GM15510 (cell line): ENCODE data around the gene DNAH9.

Experiments
- POLR2A ChIP-seq: IDR thresholded peaks from 3 replicates; pipeline ENCODE4 v1.6.1; 2011; ENCODE audit warnings: borderline replicate concordance; ENCODE audit not compliant: insufficient read length; ENCODE audit errors: extremely low read depth

Gene DNAH9

DNA sequence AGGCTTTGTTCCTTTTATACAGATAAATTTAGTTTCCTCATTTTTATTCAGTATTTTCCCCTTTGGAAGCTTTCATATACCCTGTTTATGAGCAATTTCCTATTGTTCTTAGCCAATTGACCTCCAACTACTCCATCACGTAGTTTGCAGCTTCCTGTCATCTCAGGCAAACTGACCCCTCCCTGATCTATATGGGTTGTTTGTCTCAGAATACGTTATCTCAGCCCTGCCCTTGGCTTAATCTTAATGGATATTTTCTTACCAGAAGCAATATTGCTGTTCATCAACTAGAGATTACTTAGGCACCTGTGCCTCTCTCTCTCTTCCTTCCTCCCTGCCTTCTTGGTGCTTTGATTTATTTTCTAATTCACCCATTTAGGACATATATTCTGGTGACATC lies 317.8 kb downstream of the DNAH9 start:
- TF ChIP-seq POLR2A, result no peak

DNA sequence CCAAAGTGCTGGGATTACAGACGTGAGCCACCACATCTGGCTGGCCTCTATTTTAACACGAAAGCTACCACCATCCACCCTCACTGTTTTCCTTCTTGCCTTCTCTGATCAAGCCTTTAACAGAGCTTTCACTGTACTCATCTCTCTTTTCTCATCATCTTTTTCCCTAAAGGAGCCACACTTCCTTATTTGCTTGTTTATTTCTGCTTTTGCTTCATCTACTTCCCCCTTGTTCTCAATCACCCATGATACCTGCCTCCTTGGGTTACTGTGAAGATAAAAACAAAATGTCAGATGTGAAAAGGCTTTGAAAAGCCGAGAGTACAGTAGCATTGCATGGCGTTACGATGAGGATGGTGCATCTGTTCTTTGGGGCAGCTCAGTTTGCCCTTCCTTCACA lies 319.1 kb downstream of the DNAH9 start:
- TF ChIP-seq POLR2A, result no peak

DNA sequence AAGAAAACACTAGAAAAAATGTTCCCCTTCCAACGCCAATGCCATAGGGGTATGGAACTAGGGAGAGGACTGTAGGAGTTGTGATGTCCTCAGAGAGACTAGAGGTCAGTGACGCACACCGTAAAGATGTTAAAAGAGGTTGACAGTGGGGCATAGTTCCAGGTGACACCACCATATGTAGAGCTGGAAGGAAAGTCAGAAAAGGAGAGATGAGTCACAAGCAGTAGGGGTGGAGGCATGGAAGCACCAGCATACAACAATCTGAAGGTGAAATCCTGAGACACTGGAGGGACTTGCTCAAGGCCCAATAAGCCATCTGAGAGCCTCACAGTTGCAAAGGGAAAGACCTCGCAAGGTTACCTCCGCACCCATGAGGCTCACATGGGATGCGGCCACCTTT lies 323.0 kb downstream of the DNAH9 start:
- no peak for TF ChIP-seq POLR2A

DNA sequence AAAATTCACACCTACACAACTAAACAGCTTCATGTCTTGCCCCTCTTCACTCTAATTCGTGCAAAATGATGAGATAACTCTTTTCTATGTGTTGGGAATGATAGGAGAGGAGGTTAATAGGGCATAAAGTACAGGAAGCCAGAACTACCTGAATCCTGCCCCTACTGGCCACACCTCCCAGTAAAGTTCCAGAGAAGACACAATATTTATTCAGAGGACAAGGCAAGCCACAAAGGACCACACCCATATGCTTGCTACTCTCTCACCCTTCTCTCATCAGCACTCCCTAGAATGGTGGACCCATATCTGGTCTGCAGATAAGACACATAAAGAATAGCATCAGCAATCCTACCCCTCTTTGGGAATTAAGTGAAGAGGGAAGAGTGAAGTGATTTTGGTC lies 324.4 kb downstream of the DNAH9 start:
- no peak for TF ChIP-seq POLR2A

DNA sequence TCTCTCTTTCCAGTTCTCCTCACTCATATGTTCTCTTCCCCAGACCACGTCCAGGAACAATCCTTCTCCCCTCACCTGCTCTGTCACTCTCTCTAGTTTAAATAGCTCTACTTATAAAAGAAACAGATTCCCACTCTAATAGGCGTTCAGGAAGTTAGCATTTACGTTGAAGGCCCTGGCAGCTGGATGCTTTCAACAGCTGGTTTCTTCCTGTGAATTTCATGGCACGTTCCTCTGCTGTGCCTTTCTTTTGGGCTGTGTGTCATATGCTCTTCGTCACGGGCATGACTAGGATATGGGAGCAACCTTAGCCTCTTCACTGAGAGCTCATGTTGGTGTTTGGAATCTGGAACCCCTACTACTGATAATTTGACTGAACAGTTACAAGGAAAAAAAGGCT lies 325.8 kb downstream of the DNAH9 start:
- TF ChIP-seq POLR2A, result no peak

DNA sequence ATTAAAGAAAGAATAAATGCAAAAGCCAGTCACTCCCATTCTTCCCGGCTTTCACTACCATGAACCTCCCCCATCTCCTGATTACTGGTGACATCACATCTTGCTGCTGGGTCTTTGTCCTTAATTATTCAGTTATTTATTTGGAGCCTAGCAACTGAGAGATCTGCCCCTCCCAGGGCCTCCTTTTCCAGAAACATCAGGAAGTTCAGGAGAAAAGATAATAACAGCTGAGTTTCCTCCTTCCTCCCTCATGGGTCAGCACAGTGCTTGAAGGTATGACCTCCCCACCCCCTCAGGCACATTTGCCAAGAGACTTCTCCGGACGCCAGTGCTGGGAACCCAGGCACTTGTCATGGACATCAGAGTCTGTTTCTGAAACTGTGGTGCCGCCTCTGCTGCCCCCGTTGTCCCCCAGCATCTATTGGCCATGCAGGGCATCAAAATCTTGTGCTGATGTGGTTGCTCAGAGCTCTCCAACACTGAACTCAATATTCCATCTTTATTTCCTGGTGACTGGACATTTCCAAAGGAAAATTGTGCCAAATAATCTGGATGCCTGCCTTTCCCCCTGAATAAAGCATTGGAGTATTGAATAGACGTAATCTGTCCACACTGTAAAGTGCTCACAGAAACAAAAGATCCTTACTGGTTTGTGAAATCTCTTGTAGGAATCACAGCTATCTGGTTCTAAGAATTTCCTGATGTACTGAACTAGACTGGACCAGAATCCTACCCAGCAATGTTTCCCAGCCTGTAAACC lies 327.2 kb downstream of the DNAH9 start:
- no peak for TF ChIP-seq POLR2A

DNA sequence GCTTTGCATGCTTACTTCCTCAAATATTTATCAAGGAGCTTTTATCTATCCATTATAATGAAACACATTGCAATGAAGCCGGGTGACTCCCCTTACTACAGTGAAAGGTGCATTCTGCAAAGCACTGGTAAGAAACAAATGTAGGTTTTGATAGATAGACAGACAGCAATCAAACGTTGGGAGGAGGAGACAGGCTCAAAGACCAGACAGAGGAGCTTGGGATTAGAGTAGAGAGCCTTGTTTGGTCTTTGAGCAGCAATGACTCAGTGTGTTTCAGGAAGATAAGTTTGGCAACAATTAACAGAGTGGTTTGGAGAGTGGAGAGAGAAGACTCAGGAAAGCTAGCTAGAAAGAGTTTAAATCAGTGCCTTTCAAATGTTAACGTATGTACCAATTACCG lies 330.2 kb downstream of the DNAH9 start:
- no peak for TF ChIP-seq POLR2A

DNA sequence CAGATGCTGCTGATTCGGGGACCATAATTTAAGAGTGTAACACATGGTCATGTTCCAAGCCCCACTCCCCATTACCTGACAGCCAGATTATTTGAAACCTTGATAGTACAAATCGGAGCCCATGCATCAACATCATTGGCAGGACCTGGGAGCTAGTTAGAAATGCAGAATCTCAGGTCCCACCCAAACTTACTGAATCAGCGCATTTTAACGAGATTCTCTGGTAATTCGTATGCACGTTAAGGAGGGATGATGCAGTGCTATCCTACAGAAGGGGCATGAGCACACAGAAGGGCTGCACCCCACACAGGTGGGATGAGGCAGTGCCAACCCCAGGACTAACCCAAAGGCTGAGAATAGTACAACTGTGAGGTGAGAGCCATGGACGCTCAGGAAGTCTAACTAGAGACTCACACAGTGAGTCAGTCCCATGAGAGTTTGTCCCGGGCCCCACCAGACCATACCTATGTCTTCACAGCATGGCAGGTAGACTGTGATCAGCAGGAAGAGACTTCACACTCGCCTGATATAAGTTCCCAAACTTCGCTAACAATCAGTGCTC lies 334.1 kb downstream of the DNAH9 start:
- no peak for TF ChIP-seq POLR2A

DNA sequence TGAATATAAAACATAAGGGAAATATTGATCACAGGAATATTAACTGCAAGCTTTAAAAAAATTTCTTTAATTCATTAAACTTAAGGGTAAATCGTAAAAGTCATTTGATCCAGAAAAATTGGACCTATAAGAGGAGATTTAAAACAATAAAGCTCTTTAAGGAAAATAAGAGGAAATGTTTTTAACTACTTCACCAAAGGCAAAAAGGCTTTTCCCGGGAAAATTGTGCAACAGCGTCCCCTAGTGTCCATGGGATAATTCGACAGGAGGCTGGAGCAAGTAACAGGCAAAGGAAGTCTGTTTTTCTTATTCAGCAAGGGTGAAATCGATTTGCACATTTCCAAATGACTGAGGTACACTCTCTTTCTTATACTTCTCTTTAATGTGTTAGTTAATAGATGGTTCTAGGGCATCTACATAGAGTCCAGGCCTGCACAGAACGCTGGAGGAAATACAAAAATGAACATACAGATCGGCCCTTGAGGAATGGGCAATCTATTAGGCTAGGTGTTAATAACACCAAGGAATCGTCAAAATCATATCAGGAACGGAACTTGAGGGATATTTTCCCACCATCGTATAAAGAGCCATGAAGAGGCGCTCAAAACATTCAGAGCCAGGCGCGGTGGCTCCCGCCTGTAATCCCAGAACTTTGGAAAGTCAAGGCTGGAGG lies 337.6 kb downstream of the DNAH9 start:
- TF ChIP-seq POLR2A, result no peak

DNA sequence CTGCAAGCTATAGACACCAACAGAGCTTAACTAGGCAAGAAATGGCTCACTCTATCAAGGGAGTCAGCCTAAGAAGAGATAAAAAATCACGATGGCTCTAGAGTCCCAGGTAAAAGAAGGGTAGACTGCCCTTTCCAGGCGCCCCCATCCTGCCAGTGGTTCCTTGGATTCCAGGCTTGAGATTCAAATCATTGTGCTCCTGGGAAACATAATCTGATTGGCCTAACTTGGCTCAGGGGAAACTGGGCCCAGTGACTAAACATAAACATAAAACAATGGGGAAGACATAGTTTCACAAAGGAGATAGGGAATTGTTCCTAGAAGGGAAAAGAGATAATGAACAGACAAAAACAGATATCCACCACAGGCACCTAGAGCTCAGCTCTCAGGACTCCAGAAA lies 342.6 kb downstream of the DNAH9 start:
- TF ChIP-seq POLR2A, result no peak

DNA sequence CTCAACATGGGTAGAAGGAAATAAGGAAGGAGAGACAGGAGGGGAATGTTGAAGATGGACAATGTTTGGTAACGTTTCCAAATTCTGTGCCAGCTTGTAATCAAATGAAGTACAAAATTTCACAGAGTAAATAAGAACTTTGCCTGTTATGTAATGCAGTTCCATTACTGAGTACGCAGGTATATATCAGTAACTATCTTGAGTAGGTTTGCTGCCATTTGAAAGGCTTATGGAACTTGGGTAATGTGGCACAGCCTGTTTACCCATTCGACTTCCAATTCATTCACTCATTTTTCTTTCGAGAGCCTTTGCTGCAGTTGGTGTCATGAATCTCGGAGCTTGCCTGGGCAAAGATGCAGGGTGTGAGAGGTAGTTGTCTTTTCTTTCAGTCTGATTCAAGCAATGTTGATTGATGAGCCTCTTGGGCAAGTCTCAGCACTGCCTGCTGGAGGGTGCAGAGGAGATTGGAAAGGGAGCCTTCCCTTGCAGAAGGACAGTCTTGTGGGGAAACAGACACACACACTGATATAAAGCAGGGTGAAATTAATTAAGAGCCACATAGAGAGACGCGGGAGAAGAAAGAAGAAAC lies 345.6 kb downstream of the DNAH9 start:
- TF ChIP-seq POLR2A, result no peak

DNA sequence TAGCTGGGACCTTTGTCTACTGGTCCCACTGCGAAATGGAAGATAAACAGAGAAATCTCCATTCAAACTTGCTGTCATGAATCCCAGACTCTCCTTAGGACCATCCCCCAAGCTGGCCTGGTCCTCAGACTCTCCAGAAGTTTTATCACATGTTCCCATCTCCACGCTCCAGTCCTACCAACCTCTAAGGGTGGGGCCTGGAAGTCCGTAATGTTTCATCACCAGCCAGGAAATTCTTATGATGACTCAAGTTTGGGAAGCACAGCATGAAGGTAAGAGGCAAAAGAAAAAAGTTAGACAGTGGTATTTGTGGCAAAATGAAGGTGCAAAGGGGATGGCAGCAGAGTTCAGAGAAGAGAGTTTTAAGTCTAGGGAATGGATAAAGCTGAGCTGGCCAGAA lies 346.3 kb downstream of the DNAH9 start:
- TF ChIP-seq POLR2A, result no peak

DNA sequence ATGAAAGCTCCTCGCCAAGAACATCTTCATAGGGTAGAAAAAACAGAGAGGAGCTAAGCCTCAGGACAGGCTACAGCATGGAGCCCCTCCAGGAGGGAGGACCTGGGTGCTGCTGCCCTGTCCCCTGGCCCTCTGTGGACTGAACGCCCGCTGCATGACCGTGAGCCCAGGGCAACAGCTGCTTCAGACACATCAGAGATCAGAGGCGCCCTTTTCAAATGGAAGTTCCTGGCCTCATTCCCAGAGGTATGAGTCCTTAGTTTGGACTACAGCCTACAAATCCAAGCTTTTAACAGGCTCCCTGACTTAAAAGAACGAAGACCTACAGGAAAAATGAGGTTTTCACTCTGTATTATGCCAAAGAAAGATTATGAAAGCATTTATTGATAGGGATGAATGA lies 350.5 kb downstream of the DNAH9 start:
- TF ChIP-seq POLR2A, result no peak

DNA sequence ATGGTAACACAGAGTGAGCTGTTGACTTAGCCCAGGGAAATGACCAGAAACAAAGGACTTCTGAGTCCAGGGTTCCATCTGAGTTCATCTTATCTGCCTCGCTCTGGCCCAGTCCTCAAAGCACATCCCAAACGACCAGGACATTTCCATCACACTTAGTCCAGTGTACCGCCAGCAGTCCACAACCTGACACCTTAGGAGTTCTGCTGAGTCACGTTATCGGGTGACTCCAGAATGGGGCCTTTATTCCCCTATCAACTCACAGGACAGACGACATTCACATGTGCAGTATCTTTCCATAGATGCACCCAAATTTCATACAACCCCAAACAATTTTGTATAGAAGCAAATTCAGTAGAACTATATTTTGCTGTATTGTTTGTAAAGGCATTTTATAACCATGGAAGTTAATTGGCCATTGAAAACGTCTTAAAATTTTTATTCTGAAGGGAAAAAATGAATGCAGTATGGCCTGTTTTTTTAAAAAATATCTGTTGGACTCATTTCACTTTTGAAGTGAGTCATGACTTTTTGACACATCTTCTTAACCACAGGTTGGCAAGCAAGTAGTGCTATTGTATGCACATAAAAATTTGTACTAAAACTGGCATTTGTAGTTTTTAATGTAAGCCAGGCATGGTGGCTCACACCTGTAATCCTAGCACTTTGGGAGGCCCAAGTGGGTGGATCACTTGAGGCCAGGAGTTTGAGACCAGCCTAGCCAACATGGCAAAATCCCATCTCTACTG lies 352.7 kb downstream of the DNAH9 start:
- no peak for TF ChIP-seq POLR2A

DNA sequence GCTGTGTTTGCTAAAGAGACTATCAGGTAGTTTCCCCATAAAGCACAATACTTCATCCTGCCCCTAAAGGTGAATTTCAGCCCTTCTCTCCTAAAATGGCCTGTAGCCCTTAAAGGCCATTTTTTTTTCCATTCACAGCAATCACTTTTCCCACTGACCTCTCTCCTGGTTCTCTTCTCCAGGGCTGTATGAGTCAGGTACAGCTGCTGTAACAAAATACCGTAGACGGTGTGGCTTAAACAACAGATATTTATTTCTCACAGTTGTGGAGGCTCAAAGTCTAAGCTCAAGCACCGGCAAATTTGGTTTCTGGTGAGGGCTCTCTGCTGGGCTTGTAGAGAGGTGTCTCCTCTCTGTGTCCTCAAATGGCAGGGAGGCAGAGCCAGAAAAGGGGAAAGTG lies 354.3 kb downstream of the DNAH9 start:
- TF ChIP-seq POLR2A, result no peak
